ENCODE measurements around the gene NOTUM. TPM values are rescaled to one million over a fixed set of nuclear protein-coding genes. Genes with fewer than 3 reads are reported as not detected.

Gene NOTUM
- total RNA-seq, 4 donors from 2014 or later, result 0.83 TPM; not detected in 3

DNA sequence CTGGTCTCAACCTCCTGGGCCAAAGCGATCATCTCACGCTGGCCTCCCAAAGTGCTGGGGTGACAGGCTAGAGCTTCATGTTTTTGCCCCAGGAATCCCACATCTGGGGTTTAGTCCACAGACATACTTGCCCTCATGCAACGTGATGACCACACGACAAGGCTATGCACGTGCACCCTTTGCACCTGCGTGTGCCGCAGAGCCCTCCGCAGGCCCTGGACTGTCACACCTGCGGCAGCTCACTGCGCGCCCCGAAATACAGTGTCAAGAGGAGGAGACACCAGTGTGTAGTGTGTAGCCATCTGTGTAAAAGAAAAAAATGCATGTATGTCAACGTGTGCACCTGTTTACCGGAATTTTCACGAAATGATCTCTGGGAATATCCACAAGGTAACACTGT is 10.5 kb downstream of the NOTUM start:
- H3K27me3 ChIP-seq, result peaks cover 0 to 35% (median 3%) of the 10 kb centered on the region in 4 donors
- no peak for DNase-seq (ENCODE audit: extremely low spot score)
- intact Hi-C loops (cut with DNase I), result loop anchor here (10.0 kb wide), 1 partner anchor 204 kb away; no protein-coding TSS in a partner anchor
- no peak overlapping the region for H3K27ac ChIP-seq (replicated peaks in 1 of 4)
- H3K4me1 ChIP-seq, result no peaks in the 10 kb centered on the region
- TF ChIP-seq EP300 (IDR thresholded peaks at IDR 0.05) (no peak), POLR2AphosphoS5 (IDR thresholded peaks at IDR 0.05) (no peak), POLR2A (IDR thresholded peaks at IDR 0.05; ENCODE audit: low read depth) (no peak)
- TF ChIP-seq, protein P1, sequence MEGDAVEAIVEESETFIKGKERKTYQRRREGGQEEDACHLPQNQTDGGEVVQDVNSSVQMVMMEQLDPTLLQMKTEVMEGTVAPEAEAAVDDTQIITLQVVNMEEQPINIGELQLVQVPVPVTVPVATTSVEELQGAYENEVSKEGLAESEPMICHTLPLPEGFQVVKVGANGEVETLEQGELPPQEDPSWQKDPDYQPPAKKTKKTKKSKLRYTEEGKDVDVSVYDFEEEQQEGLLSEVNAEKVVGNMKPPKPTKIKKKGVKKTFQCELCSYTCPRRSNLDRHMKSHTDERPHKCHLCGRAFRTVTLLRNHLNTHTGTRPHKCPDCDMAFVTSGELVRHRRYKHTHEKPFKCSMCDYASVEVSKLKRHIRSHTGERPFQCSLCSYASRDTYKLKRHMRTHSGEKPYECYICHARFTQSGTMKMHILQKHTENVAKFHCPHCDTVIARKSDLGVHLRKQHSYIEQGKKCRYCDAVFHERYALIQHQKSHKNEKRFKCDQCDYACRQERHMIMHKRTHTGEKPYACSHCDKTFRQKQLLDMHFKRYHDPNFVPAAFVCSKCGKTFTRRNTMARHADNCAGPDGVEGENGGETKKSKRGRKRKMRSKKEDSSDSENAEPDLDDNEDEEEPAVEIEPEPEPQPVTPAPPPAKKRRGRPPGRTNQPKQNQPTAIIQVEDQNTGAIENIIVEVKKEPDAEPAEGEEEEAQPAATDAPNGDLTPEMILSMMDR (IDR thresholded peaks at IDR 0.05), result no peak
- 90% methylated on average over 15 of the region's 15 CpGs for WGBS
- no peak overlapping the region for H3K4me3 ChIP-seq
- H3K9me3 ChIP-seq, result no peaks in the 10 kb centered on the region
- H3K36me3 ChIP-seq, result no peaks in the 10 kb centered on the region

- no peak for TF ChIP-seq POLR2AphosphoS5 (IDR thresholded peaks at IDR 0.05)
- TF ChIP-seq EP300 (IDR thresholded peaks at IDR 0.05), result no peak
- no peak for TF ChIP-seq POLR2A (IDR thresholded peaks at IDR 0.05; ENCODE audit: low read depth)
- TF ChIP-seq, protein P1 (IDR thresholded peaks at IDR 0.05), result no peak
- no peak overlapping the region for H3K27ac ChIP-seq (replicated peaks in 1 of 4)
- intact Hi-C loops (cut with DNase I), result no loop called here
- 84% methylated on average over 11 of the region's 17 CpGs for WGBS
- no peaks in the 10 kb centered on the region for H3K36me3 ChIP-seq
- no peaks in the 10 kb centered on the region for H3K4me1 ChIP-seq
- no peaks in the 10 kb centered on the region for H3K9me3 ChIP-seq
- no peak overlapping the region for H3K4me3 ChIP-seq
- DNase-seq (ENCODE audit: extremely low spot score), result no peak
- H3K27me3 ChIP-seq, result peaks cover 0 to 29% (median under 1%) of the 10 kb centered on the region in 4 donors
Observed at GRCh38 chr17:81948635-81949378, 12.2 kb downstream of the NOTUM start.

GRCh38 chr17:81947189-81947588 is 13.8 kb downstream of the NOTUM start, which contains the start of gene MYADML2:
TSS of gene MYADML2 (minus strand) at chr17:81947233. CDS start at chr17:81941741, 5,492 bp downstream.
- no peaks in the 10 kb centered on the region for H3K36me3 ChIP-seq
- no peaks in the 10 kb centered on the region for H3K9me3 ChIP-seq
- intact Hi-C loops (cut with DNase I), result no loop called here
- no peak within 1 kb of the TSS for H3K27ac ChIP-seq (replicated peaks in 1 of 4)
- H3K4me1 ChIP-seq, result peaks cover 0 to under 1% (median 0%) of the 10 kb centered on the region in 4 donors
- peaks cover 0 to 29% (median 6%) of the 10 kb centered on the region in 4 donors for H3K27me3 ChIP-seq
- DNase-seq (ENCODE audit: extremely low spot score), result no peak
- TF ChIP-seq, protein P1 (IDR thresholded peaks at IDR 0.05), result no peak
- TF ChIP-seq EP300 (IDR thresholded peaks at IDR 0.05) (no peak), POLR2AphosphoS5 (IDR thresholded peaks at IDR 0.05) (no peak), POLR2A (IDR thresholded peaks at IDR 0.05; ENCODE audit: low read depth) (no peak)
- no peak within 1 kb of the TSS for H3K4me3 ChIP-seq
- WGBS, result 89% methylated on average over 12 of the region's 13 CpGs

DNA sequence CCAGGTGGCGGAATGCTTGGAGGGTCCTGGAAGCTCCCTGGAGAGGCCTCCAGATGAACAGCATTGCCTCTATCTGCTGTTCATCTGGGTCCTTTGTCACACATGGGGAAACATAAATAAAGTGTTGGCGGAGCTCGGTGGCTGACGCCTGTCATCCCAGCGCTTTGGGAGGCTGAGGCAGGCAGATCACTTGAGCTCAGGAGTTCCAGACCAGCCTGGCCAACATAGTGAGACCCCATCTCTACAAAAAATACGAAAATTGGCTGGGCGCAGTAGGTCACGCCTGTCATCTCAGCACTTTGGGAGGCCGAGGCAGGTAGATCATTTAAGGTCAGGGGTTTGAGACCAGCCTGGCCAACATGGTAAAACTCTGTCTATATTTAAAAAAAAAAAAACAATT is 16.1 kb downstream of the NOTUM start:
- WGBS, result 81% methylated on average over 9 of the region's 9 CpGs
- intact Hi-C loops (cut with DNase I), result no loop called here

More for the DNA sequence above, 16.1 kb downstream of the NOTUM start:
- Histone ChIP-seq H3K9me3 (no peaks in the 10 kb centered on the region), H3K27ac (replicated peaks in 1 of 4) (no peak overlapping the region), H3K4me3 (no peak overlapping the region), H3K36me3 (no peaks in the 10 kb centered on the region), H3K27me3 (peaks cover 0 to 52% (median 12%) of the 10 kb centered on the region in 4 donors), H3K4me1 (peaks cover 0 to 15% (median 11%) of the 10 kb centered on the region in 4 donors)
- DNase-seq (ENCODE audit: extremely low spot score), result no peak
- TF ChIP-seq POLR2A (IDR thresholded peaks at IDR 0.05; ENCODE audit: low read depth), result no peak
- TF ChIP-seq EP300 (IDR thresholded peaks at IDR 0.05), result no peak
- TF ChIP-seq, protein P1 (IDR thresholded peaks at IDR 0.05), result no peak
- TF ChIP-seq POLR2AphosphoS5 (IDR thresholded peaks at IDR 0.05), result no peak

Data from esophagus muscularis mucosa (tissue), 4 donors.